ENCODE results near the gene SLC2A2.
A peak's percentile ranks its signal among the peaks of the same experiment; 100 is the strongest.

- no peak for TF ChIP-seq CTCF (IDR thresholded peaks at IDR 0.05; ENCODE audit: low read depth, low read length, missing input control)
- TF ChIP-seq JUND (IDR thresholded peaks at IDR 0.05) = no peak
- TF ChIP-seq, protein P1, sequence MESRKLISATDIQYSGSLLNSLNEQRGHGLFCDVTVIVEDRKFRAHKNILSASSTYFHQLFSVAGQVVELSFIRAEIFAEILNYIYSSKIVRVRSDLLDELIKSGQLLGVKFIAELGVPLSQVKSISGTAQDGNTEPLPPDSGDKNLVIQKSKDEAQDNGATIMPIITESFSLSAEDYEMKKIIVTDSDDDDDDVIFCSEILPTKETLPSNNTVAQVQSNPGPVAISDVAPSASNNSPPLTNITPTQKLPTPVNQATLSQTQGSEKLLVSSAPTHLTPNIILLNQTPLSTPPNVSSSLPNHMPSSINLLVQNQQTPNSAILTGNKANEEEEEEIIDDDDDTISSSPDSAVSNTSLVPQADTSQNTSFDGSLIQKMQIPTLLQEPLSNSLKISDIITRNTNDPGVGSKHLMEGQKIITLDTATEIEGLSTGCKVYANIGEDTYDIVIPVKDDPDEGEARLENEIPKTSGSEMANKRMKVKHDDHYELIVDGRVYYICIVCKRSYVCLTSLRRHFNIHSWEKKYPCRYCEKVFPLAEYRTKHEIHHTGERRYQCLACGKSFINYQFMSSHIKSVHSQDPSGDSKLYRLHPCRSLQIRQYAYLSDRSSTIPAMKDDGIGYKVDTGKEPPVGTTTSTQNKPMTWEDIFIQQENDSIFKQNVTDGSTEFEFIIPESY (IDR thresholded peaks at IDR 0.05) = no peak
- TF ChIP-seq RAD21 (IDR thresholded peaks at IDR 0.05) = no peak
- TF ChIP-seq YY1 (IDR thresholded peaks at IDR 0.05) = peak; percentile 32
- TF ChIP-seq FOXA1 (IDR thresholded peaks at IDR 0.05) = no peak
- TF ChIP-seq TAF1 (conservative IDR thresholded peaks at IDR 0.05) = peak; percentile 14
- TF ChIP-seq REST (IDR thresholded peaks at IDR 0.05) = no peak
- no peak for TF ChIP-seq ATF3 (IDR thresholded peaks at IDR 0.05)
- TF ChIP-seq GABPA (IDR thresholded peaks at IDR 0.05 in 1 of 2, conservative IDR thresholded peaks at IDR 0.05 in 1 of 2) = no peak
- peak; percentile 72 for TF ChIP-seq SP1 (IDR thresholded peaks at IDR 0.05)
- TF ChIP-seq EGR1 (IDR thresholded peaks at IDR 0.05; ENCODE audit: low read depth in 2 of 2) = no peak
- TF ChIP-seq, protein P2, sequence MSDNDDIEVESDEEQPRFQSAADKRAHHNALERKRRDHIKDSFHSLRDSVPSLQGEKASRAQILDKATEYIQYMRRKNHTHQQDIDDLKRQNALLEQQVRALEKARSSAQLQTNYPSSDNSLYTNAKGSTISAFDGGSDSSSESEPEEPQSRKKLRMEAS (IDR thresholded peaks at IDR 0.05) = no peak
Observed at GRCh38 chr3:171028025-171028778, 1.7 kb upstream of the SLC2A2 start.

Data from liver (tissue), 3 donors.